K562 (cell line): ENCODE results near the gene METRNL. TPM values are rescaled to one million over a fixed set of nuclear protein-coding genes. Genes with fewer than 3 reads are reported as not detected.

ENCODE experiments used
- CBFA2T3 ChIP-seq: fragments of 450-650 bp; IDR thresholded peaks from 2 replicates; pipeline ENCODE4 v1.6.1; 2017
- DMBX1 ChIP-seq: fragments of 250-450 bp; sonication (Bioruptor Pico); IDR thresholded peaks from 2 replicates; pipeline ENCODE4 v1.8.0; 2022; ENCODE audit warnings: inconsistent platforms, mild to moderate bottlenecking, moderate library complexity, borderline replicate concordance
- FOXP1 ChIP-seq: sonication (generic); formaldehyde crosslinking; IDR thresholded peaks from 2 replicates; pipeline ENCODE4 v1.8.0; 2022; ENCODE audit warnings: mild to moderate bottlenecking, missing genetic modification reagents
- GABPA ChIP-seq: fragments of 200-800 bp; sonication (Bioruptor generic); conservative IDR thresholded peaks from 2 replicates; pipeline ENCODE4 v1.6.1; 2016; ENCODE audit warnings: low read depth, missing genetic modification characterization, missing compliant biosample characterization
- NR2C1 ChIP-seq, 2 experiments: fragments of 450-650 bp; IDR thresholded peaks; 2 replicates each; pipeline ENCODE4 v1.6.1; 2017; ENCODE audit warnings: mild to moderate bottlenecking in 2 of 2, antibody characterized with exemption in 1 of 2, inconsistent platforms in 1 of 2, missing compliant biosample characterization in 1 of 2, missing genetic modification characterization in 1 of 2
- SMAD4 ChIP-seq: fragments of 250-450 bp; sonication (Bioruptor Pico); conservative IDR thresholded peaks from 2 replicates; pipeline ENCODE4 v1.8.0; 2021; ENCODE audit warnings: inconsistent platforms, mild to moderate bottlenecking, moderate library complexity
- SPI1 ChIP-seq: IDR thresholded peaks from 2 replicates; pipeline ENCODE4 v1.6.1; 2011; ENCODE audit warnings: low read depth, low read length, control low read depth, borderline replicate concordance
- STAT5A ChIP-seq: IDR thresholded peaks from 2 replicates; pipeline ENCODE4 v1.6.1; 2012; ENCODE audit warnings: low read length, inconsistent platforms, borderline replicate concordance
- XRCC4 ChIP-seq: IDR thresholded peaks from one replicate; pipeline ENCODE4 v1.6.1; 2011; ENCODE audit not compliant: insufficient read depth, insufficient read length; ENCODE audit errors: extremely low read depth
- ZNF282 ChIP-seq: sonication (generic); formaldehyde crosslinking; IDR thresholded peaks from 2 replicates; pipeline ENCODE4 v1.8.1; 2023; ENCODE audit warnings: missing genetic modification reagents
- ZNF311 ChIP-seq: fragments of 250-450 bp; sonication (Bioruptor Pico); IDR thresholded peaks from 2 replicates; pipeline ENCODE4 v1.4.0; 2020; ENCODE audit warnings: mild to moderate bottlenecking, moderate library complexity
- ZNF584 ChIP-seq: fragments of 200-800 bp; sonication (Bioruptor generic); IDR thresholded peaks from 2 replicates; pipeline ENCODE4 v1.6.1; 2016; ENCODE audit warnings: low read depth, mild to moderate bottlenecking, missing genetic modification characterization, missing compliant biosample characterization
- ZNF644 ChIP-seq: fragments of 200-800 bp; sonication (Bioruptor generic); IDR thresholded peaks from 2 replicates; pipeline ENCODE4 v1.6.1; 2016; ENCODE audit warnings: low read depth, missing genetic modification characterization, missing compliant biosample characterization
- ZNF780A ChIP-seq: fragments of 250-450 bp; sonication (Bioruptor Pico); IDR thresholded peaks from 2 replicates; pipeline ENCODE4 v1.5.0; 2021; ENCODE audit warnings: mild to moderate bottlenecking
- polyA plus RNA-seq, 8 experiments: library from polyadenylated mRNA; depleted of rRNA in 4 of 8; stranded (reverse) in 5 of 8; unstranded in 3 of 8; fragments of >200 nt; fragmentation: Nextera tagmentation in 2 of 8; fragmentation: Illumina TruSeq in 1 of 8; extraction: Ambion mirVana in 2 of 8; extraction: Trizol in 1 of 8; gene quantifications; 2 replicates each; pipeline versions ENCODE4 v1.2.1 to v1.2.3, GENCODE V29; 2011 to 2014; ENCODE audit warnings: inconsistent platforms in 1 of 8, missing spikeins in 1 of 8
- total RNA-seq, 7 experiments: library from RNA; depleted of rRNA in 6 of 7; stranded (reverse); fragments of >200 nt in 6 of 7; fragmentation: Illumina TruSeq in 2 of 7; extraction: Trizol in 2 of 7; gene quantifications; 2 replicates each; pipeline versions ENCODE4 v1.2.1 to v1.2.3, GENCODE V29; 2011 to 2021; ENCODE audit warnings: low replicate concordance in 1 of 7
- TF ChIP-seq, protein P1 (sequence below), 2 experiments: fragments of 200-800 bp in 1 of 2; sonication (Bioruptor generic) in 1 of 2; sonication (generic) in 1 of 2; formaldehyde crosslinking in 1 of 2; IDR thresholded peaks in 1 of 2; conservative IDR thresholded peaks in 1 of 2; 2 replicates each; pipeline versions ENCODE4 v1.5.0 to v1.6.1; 2016 to 2020; ENCODE audit warnings: missing compliant biosample characterization in 1 of 2, missing genetic modification characterization in 1 of 2, missing genetic modification reagents in 1 of 2
- TF ChIP-seq, protein P2 (sequence below): fragments of 200-800 bp; sonication (Bioruptor generic); IDR thresholded peaks from 2 replicates; pipeline ENCODE4 v1.6.1; 2017; ENCODE audit warnings: missing genetic modification characterization, missing compliant biosample characterization
- TF ChIP-seq, protein P3 (sequence below): sonication (generic); formaldehyde crosslinking; IDR thresholded peaks from 2 replicates; pipeline ENCODE4 v1.9.0; 2022; ENCODE audit warnings: mild to moderate bottlenecking, missing genetic modification reagents
- TF ChIP-seq, protein P4 (sequence below): fragments of 250-450 bp; sonication (Bioruptor Pico); IDR thresholded peaks from 2 replicates; pipeline ENCODE4 v1.4.0; 2020; ENCODE audit warnings: borderline replicate concordance

Gene METRNL
- total and polyA plus RNA-seq, 9 of the 15 experiments (the other 6 are each of a cell fraction or from before 2014, with no cell fraction given), result 0.17 to 31.8 (median 2.9) TPM

DNA sequence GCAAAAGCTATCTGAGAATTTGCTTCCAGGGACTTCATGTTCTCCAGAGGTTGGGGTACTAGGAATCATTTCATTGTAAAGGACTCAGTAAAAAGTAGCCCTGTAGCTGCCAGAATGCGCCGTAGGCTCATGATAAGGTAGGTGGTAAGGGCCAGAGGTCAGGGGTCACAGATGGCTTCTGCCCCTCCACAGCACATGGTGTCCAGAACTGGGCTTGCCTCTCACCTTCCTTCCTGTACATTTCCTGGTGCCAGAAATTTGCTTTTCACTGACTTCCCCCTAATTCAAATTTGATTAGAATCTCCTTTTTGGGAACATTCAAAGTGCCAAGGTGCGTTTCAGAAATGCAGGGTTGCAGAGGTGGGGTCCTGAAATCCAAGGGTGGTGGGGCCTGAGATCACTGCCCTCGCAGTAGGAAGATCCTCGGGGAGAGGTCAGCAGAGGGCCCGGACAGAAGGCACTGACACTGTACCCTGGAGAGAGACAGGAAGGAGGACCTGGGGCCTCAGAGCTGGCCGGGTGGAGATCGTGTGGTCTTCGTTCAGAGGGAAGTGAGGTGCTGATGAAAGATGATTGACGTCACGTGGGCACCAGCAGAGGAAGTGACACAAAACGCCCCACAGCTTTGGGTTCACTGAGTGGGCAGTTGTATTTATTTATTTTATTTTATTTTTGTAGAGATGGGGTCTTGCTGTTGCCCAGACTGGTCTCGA, 25.5 kb upstream of the METRNL start (continued):
- TF ChIP-seq, protein P1, sequence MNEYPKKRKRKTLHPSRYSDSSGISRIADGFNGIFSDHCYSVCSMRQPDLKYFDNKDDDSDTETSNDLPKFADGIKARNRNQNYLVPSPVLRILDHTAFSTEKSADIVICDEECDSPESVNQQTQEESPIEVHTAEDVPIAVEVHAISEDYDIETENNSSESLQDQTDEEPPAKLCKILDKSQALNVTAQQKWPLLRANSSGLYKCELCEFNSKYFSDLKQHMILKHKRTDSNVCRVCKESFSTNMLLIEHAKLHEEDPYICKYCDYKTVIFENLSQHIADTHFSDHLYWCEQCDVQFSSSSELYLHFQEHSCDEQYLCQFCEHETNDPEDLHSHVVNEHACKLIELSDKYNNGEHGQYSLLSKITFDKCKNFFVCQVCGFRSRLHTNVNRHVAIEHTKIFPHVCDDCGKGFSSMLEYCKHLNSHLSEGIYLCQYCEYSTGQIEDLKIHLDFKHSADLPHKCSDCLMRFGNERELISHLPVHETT (CRISPR knock-in tag; conservative IDR thresholded peaks at IDR 0.05 in 1 of 2, IDR thresholded peaks at IDR 0.05 in 1 of 2), result no peak
- TF ChIP-seq FOXP1 (CRISPR knock-in tag) (0 out of 2 replicates have a peak, but pooled peaks have one; percentile 25), DMBX1 (CRISPR knock-in tag) (0 out of 2 replicates have a peak, but pooled peaks have one; percentile 53), SPI1 (peak; percentile 32; the same call in 1 of the 2 replicates), CBFA2T3 (0 out of 2 replicates have a peak, but pooled peaks have one; percentile 22), SMAD4 (CRISPR knock-in tag) (0 out of 2 replicates have a peak, but pooled peaks have one; percentile 47), ZNF780A (CRISPR knock-in tag) (no peak), STAT5A (no peak), ZNF311 (CRISPR knock-in tag) (0 out of 2 replicates have a peak, but pooled peaks have one; percentile 16), NR2C1 (IDR thresholded peaks at IDR 0.05) (peak; percentile 91), NR2C1 (tag; IDR thresholded peaks at IDR 0.05) (peak; percentile 93), GABPA (tag) (peak; percentile 52), ZNF584 (CRISPR knock-in tag) (peak; percentile 67; the same call in 1 of the 2 replicates), ZNF644 (tag) (0 out of 2 replicates have a peak, but pooled peaks have one; percentile 42), ZNF282 (CRISPR knock-in tag) (no peak), XRCC4 (no peak)
- TF ChIP-seq, protein P2, sequence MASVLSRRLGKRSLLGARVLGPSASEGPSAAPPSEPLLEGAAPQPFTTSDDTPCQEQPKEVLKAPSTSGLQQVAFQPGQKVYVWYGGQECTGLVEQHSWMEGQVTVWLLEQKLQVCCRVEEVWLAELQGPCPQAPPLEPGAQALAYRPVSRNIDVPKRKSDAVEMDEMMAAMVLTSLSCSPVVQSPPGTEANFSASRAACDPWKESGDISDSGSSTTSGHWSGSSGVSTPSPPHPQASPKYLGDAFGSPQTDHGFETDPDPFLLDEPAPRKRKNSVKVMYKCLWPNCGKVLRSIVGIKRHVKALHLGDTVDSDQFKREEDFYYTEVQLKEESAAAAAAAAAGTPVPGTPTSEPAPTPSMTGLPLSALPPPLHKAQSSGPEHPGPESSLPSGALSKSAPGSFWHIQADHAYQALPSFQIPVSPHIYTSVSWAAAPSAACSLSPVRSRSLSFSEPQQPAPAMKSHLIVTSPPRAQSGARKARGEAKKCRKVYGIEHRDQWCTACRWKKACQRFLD (CRISPR knock-in tag), result 0 out of 2 replicates have a peak, but pooled peaks have one; percentile 31
- TF ChIP-seq, protein P3, sequence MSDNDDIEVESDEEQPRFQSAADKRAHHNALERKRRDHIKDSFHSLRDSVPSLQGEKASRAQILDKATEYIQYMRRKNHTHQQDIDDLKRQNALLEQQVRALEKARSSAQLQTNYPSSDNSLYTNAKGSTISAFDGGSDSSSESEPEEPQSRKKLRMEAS, result peak; percentile 68
- TF ChIP-seq, protein P4, sequence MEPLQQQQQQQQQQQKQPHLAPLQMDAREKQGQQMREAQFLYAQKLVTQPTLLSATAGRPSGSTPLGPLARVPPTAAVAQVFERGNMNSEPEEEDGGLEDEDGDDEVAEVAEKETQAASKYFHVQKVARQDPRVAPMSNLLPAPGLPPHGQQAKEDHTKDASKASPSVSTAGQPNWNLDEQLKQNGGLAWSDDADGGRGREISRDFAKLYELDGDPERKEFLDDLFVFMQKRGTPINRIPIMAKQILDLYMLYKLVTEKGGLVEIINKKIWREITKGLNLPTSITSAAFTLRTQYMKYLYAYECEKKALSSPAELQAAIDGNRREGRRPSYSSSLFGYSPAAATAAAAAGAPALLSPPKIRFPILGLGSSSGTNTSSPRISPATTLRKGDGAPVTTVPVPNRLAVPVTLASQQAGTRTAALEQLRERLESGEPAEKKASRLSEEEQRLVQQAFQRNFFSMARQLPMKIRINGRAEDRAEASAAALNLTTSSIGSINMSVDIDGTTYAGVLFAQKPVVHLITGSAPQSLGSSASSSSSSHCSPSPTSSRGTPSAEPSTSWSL (CRISPR knock-in tag), result no peak
- TF ChIP-seq, all 486 proteins: peak for 20
